Endothelial cell of umbilical vein (primary cell): ENCODE measurements around the gene UGT1A7. TPM values are rescaled to one million over a fixed set of nuclear protein-coding genes. Genes with fewer than 3 reads are reported as not detected.

ENCODE experiments used
- BruUV-seq: library from RNA; stranded (reverse); fragments of 400-500 nt; replicated peaks from 2 replicates; lab custom pipeline; 2021; lab: Mats Ljungman, UMichigan
- CTCF ChIA-PET: fragments of 300-600, 350-600 bp; sonication (Branson Sonifier 250); formaldehyde crosslinking; loops from one replicate; lab custom pipeline; 2021; ENCODE audit warnings: antibody characterized with exemption, inconsistent platforms; lab: Charles Lee
- POLR2A ChIA-PET: fragments of 300-600, 350-600 bp; sonication (Branson Sonifier 250); formaldehyde crosslinking; loops from one replicate; lab custom pipeline; 2021; ENCODE audit warnings: antibody characterized with exemption, inconsistent platforms; lab: Charles Lee
- DNase-seq: peaks from one replicate; pipeline ENCODE4 v3.0.0-alpha.2; 2011; ENCODE audit warnings: low read depth, low spot score
- FAIRE-seq: peaks from 2 replicates; lab custom pipeline; 2011; peaks lifted over from hg19 to GRCh38; lab: Jason Lieb, UNC
- H2AFZ ChIP-seq: 2 replicates; pipeline ENCODE4 v1.6.0; 2012; ENCODE audit warnings: low read depth, low read length, control low read depth, inconsistent platforms
- H3K27ac ChIP-seq: 2 replicates; pipeline ENCODE4 v1.5.1; 2011; ENCODE audit warnings: low read depth, mild to moderate bottlenecking, control low read depth, low read length, moderate library complexity; ENCODE audit not compliant: insufficient read depth
- H3K27me3 ChIP-seq, 2 experiments: 2 replicates each; pipeline versions ENCODE4 v1.6.0 to v1.6.1; 2011; ENCODE audit warnings: low read length in 2 of 2, mixed read lengths in 1 of 2; ENCODE audit not compliant: control insufficient read depth in 2 of 2, insufficient read depth in 2 of 2
- H3K36me3 ChIP-seq, 2 experiments: 2 replicates in 1 of 2; 3 replicates in 1 of 2; pipeline ENCODE4 v1.5.1; 2011; ENCODE audit warnings: low read length in 2 of 2, mild to moderate bottlenecking in 1 of 2, moderate library complexity in 1 of 2; ENCODE audit not compliant: control insufficient read depth in 2 of 2, insufficient read depth in 2 of 2; ENCODE audit errors: extremely low read depth in 1 of 2
- H3K4me1 ChIP-seq: 3 replicates; pipeline ENCODE4 v1.5.1; 2011; ENCODE audit warnings: mild to moderate bottlenecking, low read length; ENCODE audit not compliant: control insufficient read depth, insufficient read depth; ENCODE audit errors: extremely low read depth
- H3K4me2 ChIP-seq: 2 replicates; pipeline ENCODE4 v1.6.1; 2011; ENCODE audit warnings: low read length, control low read depth, mixed read lengths; ENCODE audit not compliant: insufficient read depth
- H3K4me3 ChIP-seq, 3 experiments: fragments of 200-600 bp in 1 of 3; sonication (generic), shearing (Covaris generic) in 1 of 3; replicated peaks in 1 of 3; 2 replicates each; pipeline ENCODE4 v1.5.1; 2011 to 2016; ENCODE audit warnings: control low read depth in 3 of 3, low read length in 3 of 3, mild to moderate bottlenecking in 2 of 3, inconsistent platforms in 1 of 3, low read depth in 1 of 3, moderate library complexity in 1 of 3; ENCODE audit not compliant: insufficient read depth in 1 of 3
- H3K79me2 ChIP-seq: 2 replicates; pipeline ENCODE4 v1.6.0; 2012; ENCODE audit warnings: low read length, inconsistent platforms; ENCODE audit not compliant: control insufficient read depth, insufficient read depth
- H3K9ac ChIP-seq: replicated peaks from 2 replicates; pipeline ENCODE3; 2011; ENCODE audit warnings: low read length, control low read depth; ENCODE audit not compliant: insufficient read depth; ENCODE audit errors: extremely low read depth
- H3K9me1 ChIP-seq: replicated peaks from 3 replicates; pipeline ENCODE4 v1.6.0; 2011; ENCODE audit warnings: mild to moderate bottlenecking, low read length; ENCODE audit not compliant: control insufficient read depth, insufficient read depth; ENCODE audit errors: extremely low read depth
- H3K9me3 ChIP-seq: replicated peaks from 2 replicates; pipeline ENCODE4 v1.5.1; 2012; ENCODE audit warnings: low read length, inconsistent platforms; ENCODE audit not compliant: control insufficient read depth, insufficient read depth
- H4K20me1 ChIP-seq: replicated peaks from 2 replicates; pipeline ENCODE3; 2011; ENCODE audit warnings: mild to moderate bottlenecking, low read length; ENCODE audit not compliant: control insufficient read depth, insufficient read depth; ENCODE audit errors: extremely low read depth
- CTCF ChIP-seq, 2 donors: IDR thresholded peaks; 1 replicate in 1 of 2; 2 replicates in 1 of 2; pipeline ENCODE4 v1.5.1; 2011; ENCODE audit warnings: low read length in 2 of 2, mild to moderate bottlenecking in 2 of 2, moderate library complexity in 2 of 2, control low read depth in 1 of 2, inconsistent platforms in 1 of 2, low read depth in 1 of 2; ENCODE audit not compliant: insufficient read depth in 1 of 2; ENCODE audit errors: extremely low read depth in 1 of 2
- EZH2 ChIP-seq: IDR thresholded peaks from 2 replicates; pipeline ENCODE4 v1.6.1; 2012; ENCODE audit warnings: borderline replicate concordance, low read depth, mild to moderate bottlenecking, moderate library complexity, low read length, inconsistent platforms; ENCODE audit not compliant: severe bottlenecking
- FOS ChIP-seq: IDR thresholded peaks from 2 replicates; pipeline ENCODE4 v1.6.1; 2011; ENCODE audit warnings: mild to moderate bottlenecking, low read length, moderate library complexity, borderline replicate concordance; ENCODE audit not compliant: insufficient read depth
- GATA2 ChIP-seq: IDR thresholded peaks from 2 replicates; pipeline ENCODE4 v1.7.0; 2011; ENCODE audit warnings: low read depth, mild to moderate bottlenecking, moderate library complexity, mixed read lengths, low read length; ENCODE audit not compliant: insufficient read length, insufficient read depth
- JUN ChIP-seq: IDR thresholded peaks from 2 replicates; pipeline ENCODE4 v1.6.1; 2011; ENCODE audit warnings: borderline replicate concordance, low read depth; ENCODE audit not compliant: insufficient read length, insufficient read depth
- MYC ChIP-seq: IDR thresholded peaks from one replicate; pipeline ENCODE4 v1.6.1; 2011; ENCODE audit warnings: mild to moderate bottlenecking, low read depth, low read length
- POLR2A ChIP-seq: IDR thresholded peaks from 2 replicates; pipeline ENCODE4 v1.6.1; 2012; ENCODE audit warnings: low read depth, mild to moderate bottlenecking, control low read depth, low read length
- POLR2AphosphoS5 ChIP-seq: IDR thresholded peaks from 2 replicates; pipeline ENCODE4 v1.6.1; 2012; ENCODE audit warnings: low read depth, mild to moderate bottlenecking, control low read depth, low read length, moderate library complexity; ENCODE audit not compliant: insufficient read depth
- dilution Hi-C: fragments of 300-500 bp; cut with MboI; formaldehyde crosslinking; loops from one replicate; pipeline ENCODE4 v1.15.0; 2019; ENCODE audit warnings: low sequenced_read_pairs; ENCODE audit not compliant: extremely low pct_ligation_motif_present
- intact Hi-C: fragments of 100-400 bp; cut with micrococcal nuclease; formaldehyde crosslinking; loops from one replicate; pipeline ENCODE4 v1.10.0; 2022
- polyA plus RNA-seq, 4 experiments: library from polyadenylated mRNA; depleted of rRNA in 3 of 4; stranded (reverse) in 3 of 4; unstranded in 1 of 4; fragments of >200 nt; gene quantifications; 2 replicates each; pipeline versions ENCODE4 v1.2.1 to v1.2.3, GENCODE V29; 2011 to 2012; ENCODE audit warnings: missing spikeins in 1 of 4
- total RNA-seq: library from RNA; stranded (reverse); gene quantifications from 2 replicates; pipeline ENCODE4 v1.2.3, GENCODE V29; 2021
- TF ChIP-seq, protein P1 (sequence below): IDR thresholded peaks from 2 replicates; pipeline ENCODE4 v1.6.1; 2011; ENCODE audit not compliant: insufficient read depth, insufficient read length

The UGT1A7 gene
- total and polyA plus RNA-seq, 2 donors (not counting 3 experiments of a cell fraction or from before 2014, with no cell fraction given) = not detected

DNA sequence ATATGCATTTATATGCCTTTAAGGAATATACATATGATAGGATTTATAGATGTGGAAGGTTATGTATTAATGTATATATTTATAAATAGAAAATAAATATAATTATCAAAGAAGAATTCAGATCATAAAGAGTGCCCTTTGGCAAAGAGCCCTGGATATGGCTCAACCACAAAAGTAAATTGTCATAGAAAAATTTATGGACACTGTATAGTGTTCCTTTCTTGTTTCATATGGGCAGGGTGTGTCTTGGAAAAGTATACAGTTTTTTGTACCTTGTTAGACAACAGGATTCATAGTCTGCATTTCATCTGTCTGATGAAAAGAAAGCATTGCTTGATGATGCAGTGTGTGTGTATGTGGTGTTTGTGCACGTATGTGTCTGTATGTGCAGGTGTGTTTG lies 2.9 kb downstream of the UGT1A7 start:
- H3K27ac ChIP-seq = no peak overlapping the region
- ChIA-PET CTCF (no interaction called here), POLR2A (no interaction called here)
- no peaks in the 10 kb centered on the region for H4K20me1 ChIP-seq
- no peaks in the 10 kb centered on the region for H3K79me2 ChIP-seq
- H2AFZ ChIP-seq = no peak overlapping the region
- H3K9me1 ChIP-seq = no peaks in the 10 kb centered on the region
- dilution Hi-C loops = no loop called here
- H3K4me2 ChIP-seq = no peak overlapping the region
- H3K4me1 ChIP-seq = peaks cover 8% of the 10 kb centered on the region
- TF ChIP-seq EZH2 (no peak), POLR2A (no peak), GATA2 (no peak), MYC (no peak), POLR2AphosphoS5 (no peak), CTCF (IDR thresholded peaks at IDR 0.05; ENCODE audit: extremely low read depth in 1 of 2, insufficient read depth in 1 of 2, low read depth in 1 of 2, low read length in 2 of 2) (no peak), JUN (no peak)
- DNase-seq (no peak), FAIRE-seq (no peak)
- no peaks in the 10 kb centered on the region for H3K36me3 ChIP-seq
- no peak overlapping the region for H3K4me3 ChIP-seq
- H3K9me3 ChIP-seq = no peaks in the 10 kb centered on the region
- intact Hi-C loops = no loop called here
- H3K27me3 ChIP-seq = no peaks in the 10 kb centered on the region
- BruUV-seq = no TSS peak
- no peak overlapping the region for H3K9ac ChIP-seq

- FAIRE-seq = no peak
- H3K36me3 ChIP-seq = no peaks in the 10 kb centered on the region
- DNase-seq = no peak
- dilution Hi-C loops = no loop called here
- H3K27me3 ChIP-seq = no peaks in the 10 kb centered on the region
- TF ChIP-seq, protein P1, sequence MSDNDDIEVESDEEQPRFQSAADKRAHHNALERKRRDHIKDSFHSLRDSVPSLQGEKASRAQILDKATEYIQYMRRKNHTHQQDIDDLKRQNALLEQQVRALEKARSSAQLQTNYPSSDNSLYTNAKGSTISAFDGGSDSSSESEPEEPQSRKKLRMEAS = no peak
- no peak for TF ChIP-seq JUN
- no peak for TF ChIP-seq GATA2
- TF ChIP-seq MYC = no peak
- TF ChIP-seq FOS = no peak
- no peak for TF ChIP-seq POLR2A
- no peak for TF ChIP-seq EZH2
- no peak for TF ChIP-seq CTCF (IDR thresholded peaks at IDR 0.05; ENCODE audit: extremely low read depth in 1 of 2, insufficient read depth in 1 of 2, low read depth in 1 of 2, low read length in 2 of 2)
- no peak for TF ChIP-seq POLR2AphosphoS5
- ChIA-PET CTCF (no interaction called here), POLR2A (no interaction called here)
- no peak overlapping the region for H3K4me2 ChIP-seq
- H3K27ac ChIP-seq = no peak overlapping the region
- no peaks in the 10 kb centered on the region for H3K9me1 ChIP-seq
- no peak overlapping the region for H3K4me3 ChIP-seq
- H4K20me1 ChIP-seq = no peaks in the 10 kb centered on the region
- intact Hi-C loops = no loop called here
- H3K9me3 ChIP-seq = no peaks in the 10 kb centered on the region
- BruUV-seq = no TSS peak
- peaks cover 17% of the 10 kb centered on the region for H3K4me1 ChIP-seq
- H3K79me2 ChIP-seq = no peaks in the 10 kb centered on the region
- no peak overlapping the region for H3K9ac ChIP-seq
- no peak overlapping the region for H2AFZ ChIP-seq
Observed at GRCh38 chr2:233686928-233687327, 5.2 kb downstream of the UGT1A7 start.
